ENCODE measurements around the gene A1CF. TPM values are rescaled to one million over a fixed set of nuclear protein-coding genes. Genes with fewer than 3 reads are reported as not detected.
A peak's percentile ranks its signal among the peaks of the same experiment; 100 is the strongest.
"Not testable (repeated sequence)": the region's sequence is repeated elsewhere in the genome, so short reads cannot be mapped to it uniquely, and the experiment has no call there.

The A1CF gene
- total RNA-seq, 1 donor, result not detected

DNA sequence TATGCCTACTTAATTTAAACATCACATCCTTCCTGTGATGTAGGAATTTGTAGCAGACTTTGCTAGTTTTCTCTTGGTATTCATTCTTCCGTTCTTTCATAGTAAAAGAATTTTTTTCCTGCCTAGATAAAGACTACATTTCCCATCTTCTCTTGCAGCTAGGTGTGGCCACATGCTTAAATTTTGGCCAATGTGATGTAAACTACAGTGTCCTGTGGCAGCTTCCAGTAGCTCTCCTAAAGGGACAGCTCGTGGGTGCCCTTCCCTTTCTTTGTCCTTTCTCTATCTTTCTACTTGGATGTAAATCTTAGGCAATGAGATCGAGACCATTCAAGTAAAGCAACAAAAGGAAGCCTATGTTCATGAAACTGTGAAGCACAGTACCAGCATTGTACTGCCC is 87.1 kb downstream of the A1CF start:
- no peaks in the 10 kb centered on the region for H3K79me2 ChIP-seq (ENCODE audit: insufficient read depth, low read length)
- H2AFZ ChIP-seq (ENCODE audit: low read length), result no peak overlapping the region
- H3K27ac ChIP-seq (ENCODE audit: low read depth, low read length), result no peak overlapping the region
- H3K4me3 ChIP-seq (ENCODE audit: insufficient read depth, low read length), result no peak overlapping the region
- H3K9me3 ChIP-seq (ENCODE audit: low read depth, low read length), result no peaks in the 10 kb centered on the region
- H3K4me2 ChIP-seq (ENCODE audit: insufficient read depth, low read length), result no peak overlapping the region
- peaks cover 5% of the 10 kb centered on the region for H3K27me3 ChIP-seq (ENCODE audit: insufficient read depth, low read length)
- DNase-seq (ENCODE audit: insufficient read length, low spot score, missing footprints), result no peak
- no peaks in the 10 kb centered on the region for H3K36me3 ChIP-seq (ENCODE audit: insufficient read depth, low read length)
- no peaks in the 10 kb centered on the region for H4K20me1 ChIP-seq (ENCODE audit: insufficient read depth, low read length)
- no peaks in the 10 kb centered on the region for H3K4me1 ChIP-seq (ENCODE audit: insufficient read depth, low read length)
- TF ChIP-seq, protein P1, sequence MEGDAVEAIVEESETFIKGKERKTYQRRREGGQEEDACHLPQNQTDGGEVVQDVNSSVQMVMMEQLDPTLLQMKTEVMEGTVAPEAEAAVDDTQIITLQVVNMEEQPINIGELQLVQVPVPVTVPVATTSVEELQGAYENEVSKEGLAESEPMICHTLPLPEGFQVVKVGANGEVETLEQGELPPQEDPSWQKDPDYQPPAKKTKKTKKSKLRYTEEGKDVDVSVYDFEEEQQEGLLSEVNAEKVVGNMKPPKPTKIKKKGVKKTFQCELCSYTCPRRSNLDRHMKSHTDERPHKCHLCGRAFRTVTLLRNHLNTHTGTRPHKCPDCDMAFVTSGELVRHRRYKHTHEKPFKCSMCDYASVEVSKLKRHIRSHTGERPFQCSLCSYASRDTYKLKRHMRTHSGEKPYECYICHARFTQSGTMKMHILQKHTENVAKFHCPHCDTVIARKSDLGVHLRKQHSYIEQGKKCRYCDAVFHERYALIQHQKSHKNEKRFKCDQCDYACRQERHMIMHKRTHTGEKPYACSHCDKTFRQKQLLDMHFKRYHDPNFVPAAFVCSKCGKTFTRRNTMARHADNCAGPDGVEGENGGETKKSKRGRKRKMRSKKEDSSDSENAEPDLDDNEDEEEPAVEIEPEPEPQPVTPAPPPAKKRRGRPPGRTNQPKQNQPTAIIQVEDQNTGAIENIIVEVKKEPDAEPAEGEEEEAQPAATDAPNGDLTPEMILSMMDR (IDR thresholded peaks at IDR 0.05; ENCODE audit: extremely low read depth, low read depth, low read length), result no peak

DNA sequence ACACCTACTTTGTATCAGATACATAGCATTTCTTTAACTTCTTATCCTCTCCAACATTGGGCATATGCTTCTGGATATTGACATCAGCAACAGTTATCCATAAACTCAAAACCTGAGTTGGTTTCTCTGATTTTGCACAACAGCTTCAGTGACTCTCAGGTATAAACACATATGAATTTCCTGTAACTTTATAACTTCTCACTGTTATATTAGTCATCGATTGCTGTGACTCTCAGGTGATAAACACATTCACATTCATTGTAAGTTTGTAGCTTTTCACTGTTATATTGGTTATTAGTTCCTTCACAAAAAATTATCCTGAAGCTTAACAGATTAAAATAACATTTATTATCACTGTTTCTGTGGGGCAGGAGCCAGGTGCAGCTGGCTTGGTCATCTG is 88.7 kb downstream of the A1CF start:
- Histone ChIP-seq H3K4me2 (ENCODE audit: insufficient read depth, low read length) (no peak overlapping the region), H2AFZ (ENCODE audit: low read length) (no peak overlapping the region), H4K20me1 (ENCODE audit: insufficient read depth, low read length) (no peaks in the 10 kb centered on the region), H3K79me2 (ENCODE audit: insufficient read depth, low read length) (no peaks in the 10 kb centered on the region), H3K9me3 (ENCODE audit: low read depth, low read length) (no peaks in the 10 kb centered on the region), H3K36me3 (ENCODE audit: insufficient read depth, low read length) (no peaks in the 10 kb centered on the region), H3K4me1 (ENCODE audit: insufficient read depth, low read length) (no peaks in the 10 kb centered on the region), H3K27ac (ENCODE audit: low read depth, low read length) (no peak overlapping the region), H3K4me3 (ENCODE audit: insufficient read depth, low read length) (no peak overlapping the region), H3K27me3 (ENCODE audit: insufficient read depth, low read length) (peaks cover 5% of the 10 kb centered on the region)
- TF ChIP-seq, protein P1 (IDR thresholded peaks at IDR 0.05; ENCODE audit: extremely low read depth, low read depth, low read length), result no peak
- no peak for DNase-seq (ENCODE audit: insufficient read length, low spot score, missing footprints)

DNA sequence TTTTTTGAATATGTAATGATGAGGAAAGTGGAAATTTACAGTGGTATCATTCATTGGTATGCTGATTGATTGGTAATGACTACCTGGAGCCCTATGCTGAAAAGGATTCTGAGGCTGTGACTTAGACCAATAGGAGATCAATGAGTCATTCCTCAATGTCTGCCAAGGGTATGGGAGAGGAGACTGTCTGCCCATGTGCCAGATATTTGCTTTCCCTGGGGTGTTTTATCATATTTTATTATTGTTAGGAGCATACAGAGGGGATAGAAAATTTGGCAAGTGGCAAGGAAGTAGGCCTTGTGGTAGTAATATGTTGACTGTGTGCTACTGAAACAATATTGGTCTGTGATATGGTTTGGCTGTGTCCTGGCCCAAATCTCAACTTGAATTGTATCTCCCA is 90.9 kb downstream of the A1CF start:
- no peaks in the 10 kb centered on the region for H3K9me3 ChIP-seq (ENCODE audit: low read depth, low read length)
- H2AFZ ChIP-seq (ENCODE audit: low read length), result no peak overlapping the region
- no peak overlapping the region for H3K27ac ChIP-seq (ENCODE audit: low read depth, low read length)
- no peaks in the 10 kb centered on the region for H3K4me1 ChIP-seq (ENCODE audit: insufficient read depth, low read length)
- TF ChIP-seq, protein P1 (IDR thresholded peaks at IDR 0.05; ENCODE audit: extremely low read depth, low read depth, low read length), result no peak
- H3K27me3 ChIP-seq (ENCODE audit: insufficient read depth, low read length), result peaks cover 5% of the 10 kb centered on the region
- no peaks in the 10 kb centered on the region for H3K36me3 ChIP-seq (ENCODE audit: insufficient read depth, low read length)
- no peaks in the 10 kb centered on the region for H4K20me1 ChIP-seq (ENCODE audit: insufficient read depth, low read length)
- H3K4me3 ChIP-seq (ENCODE audit: insufficient read depth, low read length), result no peak overlapping the region
- H3K79me2 ChIP-seq (ENCODE audit: insufficient read depth, low read length), result no peaks in the 10 kb centered on the region
- H3K4me2 ChIP-seq (ENCODE audit: insufficient read depth, low read length), result no peak overlapping the region
- no peak for DNase-seq (ENCODE audit: insufficient read length, low spot score, missing footprints)

DNA sequence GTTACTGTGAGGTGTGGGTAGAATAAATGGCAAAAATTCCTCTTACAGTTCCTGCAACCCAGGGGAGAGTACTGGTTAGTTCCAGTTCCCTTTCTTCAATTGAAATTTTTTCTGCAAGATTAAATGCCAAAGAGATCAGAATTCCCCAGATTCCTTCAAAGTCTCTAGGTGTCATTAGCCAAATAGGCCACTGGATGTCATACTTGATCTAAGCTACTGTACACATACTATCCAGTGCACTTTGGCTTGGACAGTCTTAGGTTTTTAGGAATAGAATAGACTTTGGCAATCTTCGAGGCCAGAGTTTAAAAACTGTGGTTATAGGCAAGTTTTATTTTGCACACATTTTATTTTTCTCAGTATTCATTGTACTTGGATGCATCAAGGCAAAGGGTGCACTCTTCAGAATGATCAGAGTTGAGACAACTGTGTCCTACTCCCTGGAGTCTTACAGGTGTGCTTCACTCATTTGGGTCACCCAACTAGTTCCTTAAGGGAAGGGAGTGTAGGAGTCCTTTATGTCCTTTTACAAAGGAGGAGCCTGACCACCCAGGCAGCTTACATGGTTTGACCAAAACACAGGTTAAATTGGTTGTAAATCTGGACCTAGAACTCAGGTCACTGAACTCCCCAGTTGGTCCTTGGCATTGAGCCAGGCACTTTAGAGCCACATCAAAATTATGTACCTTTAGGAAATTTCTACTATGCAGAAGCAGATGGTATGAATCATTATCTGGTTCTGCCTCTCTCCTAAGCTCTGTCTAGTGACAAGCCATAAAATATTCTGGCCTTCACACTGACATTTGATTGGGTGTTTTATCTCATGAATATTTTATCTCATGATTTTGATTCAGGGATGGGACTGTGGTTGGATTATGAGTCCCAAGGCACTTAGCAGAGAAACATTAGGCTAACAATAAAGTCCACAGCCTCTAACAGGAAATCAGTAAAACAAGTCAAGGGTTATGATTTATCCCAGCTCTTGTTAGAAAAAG is 96.2 kb downstream of the A1CF start:
- TF ChIP-seq, protein P1 (IDR thresholded peaks at IDR 0.05; ENCODE audit: extremely low read depth, low read depth, low read length), result peak; percentile 53
- no peaks in the 10 kb centered on the region for H3K36me3 ChIP-seq (ENCODE audit: insufficient read depth, low read length)
- peak; percentile 42 for DNase-seq (ENCODE audit: insufficient read length, low spot score, missing footprints)
- no peak overlapping the region for H3K27ac ChIP-seq (ENCODE audit: low read depth, low read length)
- H3K4me2 ChIP-seq (ENCODE audit: insufficient read depth, low read length), result no peak overlapping the region
- no peaks in the 10 kb centered on the region for H3K27me3 ChIP-seq (ENCODE audit: insufficient read depth, low read length)
- no peaks in the 10 kb centered on the region for H3K9me3 ChIP-seq (ENCODE audit: low read depth, low read length)
- H3K79me2 ChIP-seq (ENCODE audit: insufficient read depth, low read length), result no peaks in the 10 kb centered on the region
- H3K4me3 ChIP-seq (ENCODE audit: insufficient read depth, low read length), result no peak overlapping the region
- H4K20me1 ChIP-seq (ENCODE audit: insufficient read depth, low read length), result no peaks in the 10 kb centered on the region
- no peak overlapping the region for H2AFZ ChIP-seq (ENCODE audit: low read length)
- H3K4me1 ChIP-seq (ENCODE audit: insufficient read depth, low read length), result no peaks in the 10 kb centered on the region

DNA sequence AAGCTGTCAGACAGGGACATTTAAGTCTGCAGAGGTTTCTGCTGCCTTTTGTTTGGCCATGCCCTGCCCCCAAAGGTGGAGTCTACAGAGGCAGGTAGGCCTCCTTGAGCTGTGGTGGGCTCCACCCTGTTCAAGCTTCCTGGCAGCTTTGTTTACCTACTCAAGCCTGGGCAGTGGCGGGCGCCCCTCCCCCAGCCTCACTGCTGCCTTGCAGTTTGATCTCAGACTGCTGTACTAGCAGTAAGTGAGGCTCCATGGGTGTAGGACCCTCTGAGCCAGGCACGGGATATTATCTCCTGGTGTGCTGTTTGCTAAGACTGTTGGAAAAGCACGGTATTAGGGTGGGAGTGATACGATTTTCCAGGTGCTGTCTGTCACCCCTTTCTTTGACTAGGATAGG is 97.5 kb downstream of the A1CF start:
- not testable (repeated sequence) for H3K9me3 ChIP-seq (ENCODE audit: low read depth, low read length); DNase-seq (ENCODE audit: insufficient read length, low spot score, missing footprints); H3K36me3 ChIP-seq (ENCODE audit: insufficient read depth, low read length); H2AFZ ChIP-seq (ENCODE audit: low read length); H3K4me2 ChIP-seq (ENCODE audit: insufficient read depth, low read length); H3K27ac ChIP-seq (ENCODE audit: low read depth, low read length); H4K20me1 ChIP-seq (ENCODE audit: insufficient read depth, low read length); H3K4me1 ChIP-seq (ENCODE audit: insufficient read depth, low read length); H3K79me2 ChIP-seq (ENCODE audit: insufficient read depth, low read length); H3K27me3 ChIP-seq (ENCODE audit: insufficient read depth, low read length); H3K4me3 ChIP-seq (ENCODE audit: insufficient read depth, low read length)

DNA sequence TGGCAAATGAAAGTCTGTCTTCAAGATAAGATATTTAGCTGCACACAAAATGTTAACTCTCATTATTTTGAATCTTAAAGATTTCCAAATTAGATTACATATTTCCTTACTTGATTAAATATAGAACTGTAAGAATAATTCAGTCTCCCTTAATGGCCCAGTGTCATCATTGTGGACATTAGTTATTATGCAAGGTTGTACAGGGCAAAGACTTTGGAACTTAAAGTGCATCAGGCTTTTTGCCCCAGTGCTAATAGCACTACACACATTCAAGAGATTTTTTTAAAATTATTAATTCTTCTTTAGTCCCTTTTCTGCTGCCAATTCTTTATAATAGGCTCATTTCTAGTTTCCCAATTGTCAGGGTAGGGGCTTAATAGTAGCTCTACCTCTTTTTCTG is 103.4 kb downstream of the A1CF start:
- H4K20me1 ChIP-seq (ENCODE audit: insufficient read depth, low read length); H3K4me3 ChIP-seq (ENCODE audit: insufficient read depth, low read length); H3K4me2 ChIP-seq (ENCODE audit: insufficient read depth, low read length); DNase-seq (ENCODE audit: insufficient read length, low spot score, missing footprints); H2AFZ ChIP-seq (ENCODE audit: low read length); H3K27ac ChIP-seq (ENCODE audit: low read depth, low read length); H3K36me3 ChIP-seq (ENCODE audit: insufficient read depth, low read length); H3K4me1 ChIP-seq (ENCODE audit: insufficient read depth, low read length); H3K9me3 ChIP-seq (ENCODE audit: low read depth, low read length); H3K27me3 ChIP-seq (ENCODE audit: insufficient read depth, low read length); H3K79me2 ChIP-seq (ENCODE audit: insufficient read depth, low read length): not testable (repeated sequence)

Measured in osteoblast (primary cell).